Thoracic aorta (tissue), 2 donors: Measurements from ENCODE around the gene PCDH12. TPM values are rescaled to one million over a fixed set of nuclear protein-coding genes. Genes with fewer than 3 reads are reported as not detected.

ENCODE experiments used
- ATAC-seq: fragments of 150-250 bp; one replicate; pipeline ENCODE4 v1.8.0; 2017; ENCODE audit warnings: low read depth; ENCODE audit not compliant: insufficient number of reproducible peaks, low FRiP score
- DNase-seq: peaks from one replicate; pipeline ENCODE4 v3.0.0-alpha.2; 2020; ENCODE audit warnings: low spot score
- H3K27ac ChIP-seq, 2 donors: fragments of 200-600 bp; sonication (generic); 1 replicate in 1 of 2; 2 replicates in 1 of 2; pipeline ENCODE4 v1.5.1; 2016; ENCODE audit warnings: mild to moderate bottlenecking in 2 of 2, moderate library complexity in 2 of 2
- H3K27me3 ChIP-seq: fragments of 200-600 bp; sonication (generic); replicated peaks from 2 replicates; pipeline ENCODE4 v1.6.0; 2016; ENCODE audit warnings: mild to moderate bottlenecking; ENCODE audit not compliant: insufficient read depth
- H3K36me3 ChIP-seq: fragments of 200-600 bp; sonication (generic); one replicate; pipeline ENCODE4 v1.5.1; 2016
- H3K4me1 ChIP-seq, 2 donors: fragments of 200-600 bp; sonication (generic); 1 replicate in 1 of 2; 2 replicates in 1 of 2; pipeline versions ENCODE4 v1.5.1 to v1.6.0; 2016; ENCODE audit warnings: low read depth in 2 of 2, mild to moderate bottlenecking in 1 of 2; ENCODE audit not compliant: control insufficient read depth in 1 of 2
- H3K4me3 ChIP-seq: fragments of 200-600 bp; sonication (generic); 2 replicates; pipeline ENCODE4 v1.5.1; 2016; ENCODE audit warnings: mild to moderate bottlenecking
- H3K9me3 ChIP-seq: fragments of 200-600 bp; sonication (generic); 2 replicates; pipeline ENCODE4 v1.5.1; 2016
- CTCF ChIP-seq: fragments of 200-600 bp; sonication (generic); IDR thresholded peaks from one replicate; pipeline ENCODE4 v1.5.1; 2019; ENCODE audit warnings: antibody characterized with exemption
- total RNA-seq, 2 donors: library from RNA; depleted of rRNA; stranded (reverse); fragments of >200 nt; gene quantifications; one replicate each; pipeline versions ENCODE4 v1.1.0 to v1.2.3, GENCODE V29; 2016

PCDH12 gene
- total RNA-seq, 2 donors from 2014 or later: 5.1 to 5.2 TPM

- peak; percentile 27 for TF ChIP-seq CTCF
- no peak for ATAC-seq
- Histone ChIP-seq H3K9me3 (no peaks in the 10 kb centered on the region), H3K27me3 (no peaks in the 10 kb centered on the region), H3K36me3 (no peaks in the 10 kb centered on the region), H3K4me3 (no peak overlapping the region), H3K4me1 (peaks cover 6 to 29% of the 10 kb centered on the region in 2 donors), H3K27ac (no peak overlapping the region)
- DNase-seq: no peak
Measured at GRCh38 chr5:141960018-141960417, 2.0 kb upstream of the PCDH12 start.

DNA sequence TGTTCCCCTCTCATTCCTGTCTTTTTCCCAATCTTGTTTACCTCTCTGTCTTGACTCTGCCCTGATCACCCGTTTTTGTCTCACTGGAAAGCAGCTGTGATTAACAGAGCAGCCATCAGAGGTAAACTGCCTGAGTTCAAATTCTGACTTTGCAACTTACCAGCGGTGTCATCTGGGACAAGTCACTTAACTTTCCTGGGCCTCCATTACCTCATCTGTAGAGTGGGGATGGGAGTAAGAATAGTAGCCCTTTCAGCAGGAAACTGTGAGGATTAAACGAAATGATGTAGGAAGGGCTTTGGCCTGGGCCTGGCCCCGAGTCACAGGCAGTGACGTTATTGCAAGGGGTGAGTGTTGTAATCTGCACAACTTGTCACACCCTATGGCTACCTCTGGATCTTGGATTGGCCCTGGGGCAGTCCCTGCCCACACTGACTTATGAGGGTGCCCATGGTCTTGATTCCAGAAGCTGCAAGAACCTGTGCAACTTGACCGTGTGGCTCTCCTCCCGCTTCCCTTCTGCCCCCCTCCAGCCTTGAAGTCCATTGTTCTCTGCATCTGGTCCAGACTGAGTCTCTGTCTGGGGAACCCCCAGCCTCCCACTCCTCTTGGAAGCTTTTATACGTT, 657 bp upstream of the PCDH12 start:
- Histone ChIP-seq H3K27ac (peak overlapping the region in 1 of 2 donors; percentile 10), H3K9me3 (no peaks in the 10 kb centered on the region), H3K36me3 (no peaks in the 10 kb centered on the region), H3K27me3 (no peaks in the 10 kb centered on the region), H3K4me1 (peaks cover 6 to 29% of the 10 kb centered on the region in 2 donors), H3K4me3 (no peak overlapping the region)
- TF ChIP-seq CTCF: no peak
- DNase-seq: no peak
- ATAC-seq: no peak

DNA sequence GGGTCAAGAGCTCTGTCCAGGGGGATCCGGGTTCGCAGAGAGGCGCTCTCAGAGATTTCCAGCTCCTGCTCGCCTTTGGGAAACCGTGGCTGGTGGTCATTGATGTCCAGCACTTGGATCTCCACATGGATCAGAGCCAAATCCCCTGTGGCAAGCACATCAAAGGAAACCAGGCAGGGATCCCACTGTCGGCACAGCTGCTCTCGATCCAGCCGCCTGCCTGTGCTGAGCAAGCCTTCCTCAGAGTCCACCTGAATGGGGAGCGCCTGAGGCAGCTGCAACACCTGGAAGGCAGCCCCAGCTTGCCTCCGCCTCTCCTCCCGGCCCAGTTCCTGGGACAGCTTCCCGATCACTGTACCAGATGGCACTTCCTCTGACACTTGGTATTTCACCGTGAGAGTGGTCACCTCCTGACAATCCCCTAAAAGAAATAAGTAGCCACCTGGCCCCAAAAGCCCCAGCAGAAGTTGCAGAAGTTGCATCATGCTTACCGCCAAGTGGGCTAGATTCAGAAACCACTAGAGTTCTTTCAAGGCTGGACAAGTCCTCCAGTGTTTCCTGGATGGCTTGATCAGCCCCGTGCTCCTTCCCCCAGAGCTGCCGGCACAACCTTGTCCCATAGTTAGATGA, 520 bp downstream of the PCDH12 start:
- no peak for DNase-seq
- no peak overlapping the region for H3K27ac ChIP-seq
- H3K4me1 ChIP-seq: peaks cover 6 to 23% of the 10 kb centered on the region in 2 donors
- no peak for ATAC-seq
- H3K27me3 ChIP-seq: no peaks in the 10 kb centered on the region
- H3K9me3 ChIP-seq: no peaks in the 10 kb centered on the region
- H3K36me3 ChIP-seq: no peaks in the 10 kb centered on the region
- no peak for TF ChIP-seq CTCF
- peak overlapping the region; percentile 29 for H3K4me3 ChIP-seq

GRCh38 chr5:141954194-141954593, 3.8 kb downstream of the PCDH12 start:
- DNase-seq (no peak), ATAC-seq (no peak)
- Histone ChIP-seq H3K36me3 (no peaks in the 10 kb centered on the region), H3K4me3 (no peak overlapping the region), H3K27ac (no peak overlapping the region), H3K27me3 (no peaks in the 10 kb centered on the region), H3K4me1 (no peaks in the 10 kb centered on the region), H3K9me3 (no peaks in the 10 kb centered on the region)
- no peak for TF ChIP-seq CTCF

DNA sequence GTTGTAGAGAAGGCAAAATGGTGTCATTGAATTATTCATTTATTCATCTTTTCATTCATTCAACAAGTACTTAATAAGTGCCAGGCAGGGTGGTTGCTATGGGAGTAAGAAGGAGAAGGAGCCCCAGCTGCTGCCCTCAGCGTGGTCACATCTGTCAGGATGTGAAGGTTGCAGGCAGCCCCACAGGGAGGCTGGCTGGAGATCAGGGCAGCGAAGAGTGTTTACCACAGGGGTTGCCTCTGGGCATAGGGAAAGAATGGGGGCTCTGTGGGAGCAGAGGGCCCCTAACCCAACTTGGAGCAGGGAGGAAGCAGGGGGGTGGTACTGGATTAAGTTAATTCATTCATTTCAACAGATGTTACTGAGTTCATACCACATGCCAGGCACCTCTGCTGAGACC, 6.0 kb downstream of the PCDH12 start:
- ATAC-seq (no peak), DNase-seq (no peak)
- no peak for TF ChIP-seq CTCF
- Histone ChIP-seq H3K4me3 (no peak overlapping the region), H3K4me1 (no peaks in the 10 kb centered on the region), H3K9me3 (no peaks in the 10 kb centered on the region), H3K36me3 (no peaks in the 10 kb centered on the region), H3K27ac (no peak overlapping the region), H3K27me3 (no peaks in the 10 kb centered on the region)
